MCF 10A (cell line): ENCODE data around the gene ZNF750. TPM values are rescaled to one million over a fixed set of nuclear protein-coding genes. Genes with fewer than 3 reads are reported as not detected.
A peak's percentile ranks its signal among the peaks of the same experiment; 100 is the strongest.

ENCODE experiments used
- BruUV-seq: library from RNA; stranded (reverse); fragments of 400-500 nt; replicated peaks from 2 replicates; lab custom pipeline; 2021; lab: Mats Ljungman, UMichigan
- CTCF ChIA-PET: fragments of 300-600 bp; sonication (Branson Sonifier 250); formaldehyde crosslinking; extraction: SDS; loops from one replicate; lab custom pipeline; 2021; ENCODE audit warnings: antibody characterized with exemption, inconsistent platforms; lab: Yijun Ruan, JAX
- POLR2A ChIA-PET: fragments of 300-600, 350-650 bp; sonication (Branson Sonifier 250); formaldehyde crosslinking; extraction: SDS; loops from one replicate; lab custom pipeline; 2020; ENCODE audit warnings: antibody characterized with exemption, inconsistent platforms; lab: Yijun Ruan, JAX
- DNase-seq: peaks from one replicate; pipeline ENCODE4 v3.0.0-alpha.2; 2018; ENCODE audit not compliant: unreplicated experiment
- H3K27ac Mint-ChIP-seq: one replicate; pipeline ENCODE4 v1.8.0; 2022; ENCODE audit warnings: mild to moderate bottlenecking, low read depth, mixed read lengths; ENCODE audit not compliant: unreplicated experiment
- H3K27me3 Mint-ChIP-seq: one replicate; pipeline ENCODE4 v1.8.0; 2022; ENCODE audit warnings: mixed read lengths; ENCODE audit not compliant: insufficient read depth, unreplicated experiment
- H3K36me3 Mint-ChIP-seq: one replicate; pipeline ENCODE4 v1.8.0; 2022; ENCODE audit warnings: mild to moderate bottlenecking, moderate library complexity, mixed read lengths; ENCODE audit not compliant: insufficient read depth, unreplicated experiment
- H3K4me1 Mint-ChIP-seq: one replicate; pipeline ENCODE4 v1.8.0; 2022; ENCODE audit warnings: mixed read lengths; ENCODE audit not compliant: insufficient read depth, unreplicated experiment
- H3K4me3 Mint-ChIP-seq: one replicate; pipeline ENCODE4 v1.8.0; 2022; ENCODE audit warnings: mild to moderate bottlenecking, moderate library complexity, mixed read lengths; ENCODE audit not compliant: unreplicated experiment
- H3K9me3 Mint-ChIP-seq: one replicate; pipeline ENCODE4 v1.8.0; 2022; ENCODE audit warnings: mixed read lengths; ENCODE audit not compliant: unreplicated experiment
- CTCF ChIP-seq: fragments of 200-600 bp; IDR thresholded peaks from one replicate; pipeline ENCODE4 v1.8.0; 2022; ENCODE audit warnings: antibody characterized with exemption, mild to moderate bottlenecking; ENCODE audit not compliant: unreplicated experiment
- intact Hi-C: fragments of 100-400 bp; cut with micrococcal nuclease; formaldehyde crosslinking; loops from 2 replicates; pipeline ENCODE4 v1.14.1; 2022
- total RNA-seq: library from RNA; stranded (reverse); gene quantifications from 2 replicates; pipeline ENCODE4 v1.2.3, GENCODE V29; 2022

ZNF750 gene
- total RNA-seq, 1 experiment from 2014 or later, result 0.14 TPM

- CTCF ChIA-PET, result interaction anchor here (0.7 kb wide), 1 partner anchor 237 kb away, joined by 3 read pairs; no protein-coding TSS in a partner anchor
- no peak for DNase-seq
These were observed 16.5 kb upstream of the ZNF750 start for GRCh38 chr17:82856361-82856760.

GRCh38 chr17:82854226-82854625, 14.4 kb upstream of the ZNF750 start:
- no peak for DNase-seq
- no peak for TF ChIP-seq CTCF
- H3K4me3 Mint-ChIP-seq, result no peak overlapping the region
- H3K4me1 Mint-ChIP-seq, result peaks cover 13% of the 10 kb centered on the region
- H3K9me3 Mint-ChIP-seq, result no peaks in the 10 kb centered on the region
- H3K27ac Mint-ChIP-seq, result peak overlapping the region; percentile 1
- no TSS peak for BruUV-seq
- no peaks in the 10 kb centered on the region for H3K36me3 Mint-ChIP-seq
- intact Hi-C loops, result no loop called here
- CTCF ChIA-PET, result no interaction called here
- POLR2A ChIA-PET, result interaction anchor here (0.8 to 2.3 kb wide), 2 partner anchors 21 to 22 kb away, joined by 3 to 6 read pairs; no protein-coding TSS in a partner anchor
- no peaks in the 10 kb centered on the region for H3K27me3 Mint-ChIP-seq

More at GRCh38 chr17:82856361-82856760, 16.5 kb upstream of the ZNF750 start:
- intact Hi-C loops, result no loop called here
- BruUV-seq, result no TSS peak
- POLR2A ChIA-PET, result interaction anchor here (1.4 to 2.3 kb wide), 2 partner anchors 19 to 20 kb away, joined by 5 to 16 read pairs; no protein-coding TSS in a partner anchor
- H3K27ac Mint-ChIP-seq, result no peak overlapping the region
- no peak overlapping the region for H3K4me3 Mint-ChIP-seq
- no peak for TF ChIP-seq CTCF
- H3K4me1 Mint-ChIP-seq, result peaks cover 16% of the 10 kb centered on the region
- H3K36me3 Mint-ChIP-seq, result no peaks in the 10 kb centered on the region
- H3K27me3 Mint-ChIP-seq, result no peaks in the 10 kb centered on the region
- H3K9me3 Mint-ChIP-seq, result no peaks in the 10 kb centered on the region

GRCh38 chr17:82851381-82851780, 11.6 kb upstream of the ZNF750 start:
- peaks cover 5% of the 10 kb centered on the region for H3K4me1 Mint-ChIP-seq
- BruUV-seq, result no TSS peak
- POLR2A ChIA-PET, result interaction anchor here (1.1 kb wide), 1 partner anchor 15 kb away, joined by 4 read pairs; no protein-coding TSS in a partner anchor
- no peak overlapping the region for H3K4me3 Mint-ChIP-seq
- DNase-seq, result no peak
- no peaks in the 10 kb centered on the region for H3K9me3 Mint-ChIP-seq
- H3K36me3 Mint-ChIP-seq, result no peaks in the 10 kb centered on the region
- intact Hi-C loops, result no loop called here
- no peak for TF ChIP-seq CTCF
- H3K27me3 Mint-ChIP-seq, result no peaks in the 10 kb centered on the region
- no peak overlapping the region for H3K27ac Mint-ChIP-seq
- CTCF ChIA-PET, result interaction anchor here (0.7 to 1.2 kb wide), 2 partner anchors 16 to 69 kb away, joined by 3 to 4 read pairs; no protein-coding TSS in a partner anchor

- H3K27ac Mint-ChIP-seq, result no peak overlapping the region
- TF ChIP-seq CTCF, result no peak
- intact Hi-C loops, result no loop called here
These were observed 9.5 kb upstream of the ZNF750 start for GRCh38 chr17:82849076-82849945.

More at GRCh38 chr17:82849076-82849945, 9.5 kb upstream of the ZNF750 start:
- ChIA-PET CTCF (interaction anchor here (0.7 kb wide), 1 partner anchor 44 kb away, joined by 3 read pairs; no protein-coding TSS in a partner anchor), POLR2A (interaction anchor here (0.8 kb wide), 1 partner anchor 26 kb away, joined by 3 read pairs; no protein-coding TSS in a partner anchor)
- Mint-ChIP-seq H3K36me3 (peaks cover 2% of the 10 kb centered on the region), H3K4me3 (peak overlapping the region; percentile 39), H3K4me1 (peaks cover 5% of the 10 kb centered on the region), H3K27me3 (no peaks in the 10 kb centered on the region), H3K9me3 (no peaks in the 10 kb centered on the region)
- BruUV-seq, result no TSS peak
- DNase-seq, result no peak
